ENCODE data around the gene KIF6.

Gene KIF6

GRCh38 chr6:39361657-39362486, 363.3 kb downstream of the KIF6 start:
- in situ Hi-C loops (cut with MboI; ENCODE audit: low sequenced_read_pairs), result loop anchor here (25.0 kb wide), 1 partner anchor 950 kb away; no protein-coding TSS in a partner anchor

- in situ Hi-C loops (cut with MboI; ENCODE audit: low sequenced_read_pairs), result loop anchor here (25.0 kb wide), 1 partner anchor 952 kb away; no protein-coding TSS in a partner anchor
Observed at GRCh38 chr6:39360378-39360777, 364.8 kb downstream of the KIF6 start.

GRCh38 chr6:39357998-39358686, 367.1 kb downstream of the KIF6 start:
- in situ Hi-C loops (cut with MboI; ENCODE audit: low sequenced_read_pairs), result loop anchor here (25.0 kb wide), 1 partner anchor 954 kb away; no protein-coding TSS in a partner anchor

DNA sequence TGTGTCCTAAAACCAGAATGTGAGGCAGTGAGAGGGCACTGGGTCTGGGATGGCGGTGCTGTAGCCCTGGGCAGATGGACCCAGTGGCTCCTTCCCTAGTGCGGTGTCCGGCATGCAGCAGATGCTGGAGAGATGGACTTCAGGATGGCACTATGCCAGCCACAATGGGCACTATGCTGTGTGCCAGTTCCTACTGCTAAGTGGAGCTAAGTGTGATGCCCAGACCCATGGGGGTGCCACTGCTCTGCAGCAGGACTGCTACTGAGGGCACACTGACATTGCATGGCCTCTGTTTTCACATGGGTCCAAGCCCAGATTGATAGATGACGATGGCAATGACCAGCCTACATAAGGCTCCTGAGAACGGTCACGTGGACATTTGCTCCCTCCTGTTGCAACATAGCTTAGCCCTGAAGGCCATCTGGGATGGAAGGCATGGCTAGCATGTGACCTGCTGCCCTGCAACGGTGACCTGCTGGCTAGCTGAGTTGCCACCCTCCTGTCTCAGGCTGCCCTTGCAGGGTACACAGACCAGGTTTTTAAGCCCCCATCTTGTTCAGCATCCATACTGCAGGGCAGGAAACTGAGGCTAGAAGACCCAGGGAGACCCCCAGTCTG, 371.4 kb downstream of the KIF6 start:
- in situ Hi-C loops (cut with MboI; ENCODE audit: low sequenced_read_pairs), result loop anchor here (25.0 kb wide), 1 partner anchor 958 kb away; no protein-coding TSS in a partner anchor

GRCh38 chr6:39350723-39351505, 374.3 kb downstream of the KIF6 start:
- in situ Hi-C loops (cut with MboI; ENCODE audit: low sequenced_read_pairs), result loop anchor here (25.0 kb wide), 1 partner anchor 961 kb away; no protein-coding TSS in a partner anchor

DNA sequence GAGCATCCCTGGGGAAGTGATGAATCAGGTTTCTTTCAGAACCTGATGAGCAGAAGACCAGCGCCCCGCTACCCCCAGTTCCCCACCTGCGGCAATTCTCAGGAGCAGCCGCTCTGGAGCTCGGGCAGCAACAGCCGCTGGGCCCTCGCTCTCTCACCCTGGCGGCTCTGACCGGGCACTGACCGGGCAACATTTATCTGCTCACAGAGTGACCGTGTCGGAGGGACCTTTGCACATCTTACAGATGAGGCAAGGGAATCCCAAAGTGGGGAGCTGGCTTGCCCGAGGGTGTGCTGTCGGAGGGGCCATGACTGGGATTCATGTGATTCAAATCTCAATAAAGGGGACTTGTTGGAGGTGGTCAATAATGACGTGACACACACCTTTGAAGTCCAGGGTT, 376.5 kb downstream of the KIF6 start:
- in situ Hi-C loops (cut with MboI; ENCODE audit: low sequenced_read_pairs), result no loop called here

DNA sequence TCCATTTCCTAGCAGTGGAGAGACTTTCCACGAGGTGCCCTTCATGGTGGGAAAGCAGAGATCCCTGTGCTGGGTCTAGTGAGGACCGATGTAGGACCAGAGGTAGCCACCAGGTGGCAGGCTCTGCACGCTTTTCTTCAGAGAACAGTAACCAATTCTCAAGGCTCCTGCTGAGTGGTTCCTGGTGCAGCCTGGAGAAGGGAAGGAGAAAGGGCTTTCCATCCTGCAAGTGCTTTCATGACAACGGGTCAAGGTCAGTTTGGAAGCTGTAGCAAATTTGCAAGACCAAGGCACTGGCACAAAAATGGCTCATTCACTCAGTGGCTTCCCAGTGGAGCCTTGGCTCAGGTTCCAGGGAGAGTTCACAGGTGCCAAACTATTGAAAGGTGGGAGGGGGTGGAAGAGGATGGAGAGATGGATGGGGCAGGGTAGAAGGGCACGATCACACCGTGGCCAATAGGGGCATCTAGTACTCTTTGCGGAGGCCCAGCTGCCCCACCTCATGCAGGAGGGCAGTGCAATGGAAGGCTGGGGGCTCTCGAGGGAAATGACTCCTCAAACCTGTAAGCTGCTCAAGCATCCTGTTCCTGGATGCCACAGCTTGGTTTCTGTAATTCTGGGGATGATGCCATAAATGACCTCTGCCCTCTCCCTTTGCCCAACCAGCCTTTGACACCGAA, 377.2 kb downstream of the KIF6 start:
- in situ Hi-C loops (cut with MboI; ENCODE audit: low sequenced_read_pairs), result no loop called here

DNA sequence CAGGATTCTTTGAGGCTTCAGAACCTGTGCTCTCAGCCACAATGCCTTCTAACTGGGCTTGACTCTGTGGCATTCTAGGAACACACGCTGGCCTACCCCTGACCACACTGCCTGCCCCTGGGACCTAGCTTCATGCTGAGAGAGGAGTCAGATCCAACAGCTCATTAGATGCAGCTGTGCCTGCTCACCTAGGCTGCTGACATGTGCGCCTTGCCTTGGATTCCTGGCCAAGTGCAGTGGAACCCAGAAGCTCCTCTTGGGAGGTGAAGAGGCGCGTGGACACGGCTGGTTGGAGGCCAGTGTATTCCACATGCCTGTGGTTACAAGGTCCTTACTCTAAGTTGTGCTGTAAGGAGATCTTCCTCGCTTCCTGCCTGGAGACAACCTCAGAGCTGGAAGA, 378.0 kb downstream of the KIF6 start:
- in situ Hi-C loops (cut with MboI; ENCODE audit: low sequenced_read_pairs), result no loop called here

- in situ Hi-C loops (cut with MboI; ENCODE audit: low sequenced_read_pairs), result no loop called here
Observed at GRCh38 chr6:39344821-39345280, 380.4 kb downstream of the KIF6 start.

- in situ Hi-C loops (cut with MboI; ENCODE audit: low sequenced_read_pairs), result no loop called here
Observed at GRCh38 chr6:39343396-39343870, 381.8 kb downstream of the KIF6 start.

DNA sequence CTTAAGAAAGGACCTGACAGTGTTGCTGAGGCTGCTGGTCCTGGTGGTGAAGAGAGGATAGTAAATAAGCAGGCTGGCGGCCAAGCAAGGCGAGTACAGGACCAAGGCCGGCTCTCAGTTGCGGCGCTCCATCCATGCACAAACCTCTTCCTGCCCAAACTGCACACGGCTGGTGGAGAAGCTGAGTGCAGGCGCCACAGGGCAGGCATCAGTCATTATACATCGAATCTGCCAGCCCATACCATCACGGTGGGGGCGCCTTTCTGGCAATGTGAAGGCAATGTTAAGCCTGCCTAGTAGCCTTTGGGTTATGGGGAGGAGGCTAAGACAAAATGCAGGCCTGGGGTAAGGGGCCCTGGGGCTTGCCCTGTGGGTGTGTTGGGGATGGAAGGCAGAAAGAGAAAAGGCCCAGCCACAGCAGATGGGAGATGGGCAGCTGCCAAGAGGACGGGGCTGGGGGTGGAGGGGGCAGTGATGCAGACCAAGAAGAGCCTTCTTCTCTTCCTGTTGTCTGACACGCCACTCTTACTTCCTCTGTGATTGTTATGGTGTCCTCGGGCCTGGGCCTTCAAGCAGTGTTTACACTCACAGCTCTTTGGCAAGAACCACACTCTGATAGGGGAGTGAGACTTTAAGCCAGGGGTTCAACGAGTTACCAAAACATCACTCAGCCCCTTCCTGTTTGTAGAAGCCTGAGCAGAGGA, 382.4 kb downstream of the KIF6 start:
- in situ Hi-C loops (cut with MboI; ENCODE audit: low sequenced_read_pairs), result no loop called here

- in situ Hi-C loops (cut with MboI; ENCODE audit: low sequenced_read_pairs), result no loop called here
Observed at GRCh38 chr6:39341937-39342336, 383.3 kb downstream of the KIF6 start.

GRCh38 chr6:39341352-39341751, 383.9 kb downstream of the KIF6 start:
- in situ Hi-C loops (cut with MboI; ENCODE audit: low sequenced_read_pairs), result no loop called here

DNA sequence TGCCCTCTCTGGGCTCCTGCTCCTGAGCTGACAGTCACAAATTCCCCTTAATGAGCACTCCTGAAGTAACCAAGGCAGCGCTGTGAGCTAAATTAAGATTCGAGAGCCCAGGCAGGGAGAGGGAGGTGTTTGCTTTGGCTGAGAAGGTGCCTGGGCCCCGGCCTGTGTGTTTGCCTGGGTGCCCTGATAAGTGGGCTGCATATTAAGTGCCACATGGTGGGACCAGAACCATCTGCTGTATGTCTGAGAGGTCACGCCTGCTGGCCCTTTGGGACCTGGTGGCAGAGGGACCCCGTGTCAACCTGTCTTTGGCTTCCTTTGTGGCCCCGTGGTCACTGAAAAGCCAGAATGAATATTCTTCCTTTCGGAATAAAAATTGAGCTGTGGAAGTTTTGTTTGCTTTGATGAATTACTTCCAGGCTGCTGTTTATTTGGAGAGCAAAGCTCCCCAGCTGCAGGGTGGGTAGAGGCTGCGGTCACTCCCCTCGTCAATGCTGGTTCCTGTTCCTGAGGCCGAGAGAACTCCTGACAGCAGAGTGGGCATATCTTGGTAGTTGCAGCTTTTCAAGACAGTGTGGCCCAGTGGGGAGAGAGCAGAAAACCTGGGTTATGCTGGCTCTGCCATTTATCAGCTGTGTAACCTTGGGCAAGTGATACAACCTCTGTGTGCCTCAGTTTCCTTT, 385.2 kb downstream of the KIF6 start:
- in situ Hi-C loops (cut with MboI; ENCODE audit: low sequenced_read_pairs), result no loop called here

- in situ Hi-C loops (cut with MboI; ENCODE audit: low sequenced_read_pairs), result no loop called here
Observed at GRCh38 chr6:39339096-39339867, 385.9 kb downstream of the KIF6 start.

DNA sequence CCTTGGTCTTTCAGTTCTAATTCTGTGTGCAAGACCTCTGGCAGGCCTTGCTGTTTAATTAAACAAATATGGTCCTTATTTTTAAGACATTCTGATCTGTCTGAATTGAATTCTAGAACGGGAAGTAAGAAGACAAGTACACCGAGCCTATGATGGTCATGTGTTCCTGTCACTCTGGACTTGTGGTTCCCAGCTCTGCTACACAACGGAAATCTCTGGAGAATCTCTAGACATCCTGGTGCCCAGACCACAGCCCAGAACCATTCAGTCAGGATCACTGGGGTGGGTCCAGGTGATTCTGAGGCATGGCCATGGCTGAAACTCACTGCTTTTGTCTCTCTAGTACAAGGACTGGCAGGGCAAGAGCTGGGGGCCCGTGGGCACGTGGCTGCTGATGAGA, 386.8 kb downstream of the KIF6 start:
- in situ Hi-C loops (cut with MboI; ENCODE audit: low sequenced_read_pairs), result no loop called here

DNA sequence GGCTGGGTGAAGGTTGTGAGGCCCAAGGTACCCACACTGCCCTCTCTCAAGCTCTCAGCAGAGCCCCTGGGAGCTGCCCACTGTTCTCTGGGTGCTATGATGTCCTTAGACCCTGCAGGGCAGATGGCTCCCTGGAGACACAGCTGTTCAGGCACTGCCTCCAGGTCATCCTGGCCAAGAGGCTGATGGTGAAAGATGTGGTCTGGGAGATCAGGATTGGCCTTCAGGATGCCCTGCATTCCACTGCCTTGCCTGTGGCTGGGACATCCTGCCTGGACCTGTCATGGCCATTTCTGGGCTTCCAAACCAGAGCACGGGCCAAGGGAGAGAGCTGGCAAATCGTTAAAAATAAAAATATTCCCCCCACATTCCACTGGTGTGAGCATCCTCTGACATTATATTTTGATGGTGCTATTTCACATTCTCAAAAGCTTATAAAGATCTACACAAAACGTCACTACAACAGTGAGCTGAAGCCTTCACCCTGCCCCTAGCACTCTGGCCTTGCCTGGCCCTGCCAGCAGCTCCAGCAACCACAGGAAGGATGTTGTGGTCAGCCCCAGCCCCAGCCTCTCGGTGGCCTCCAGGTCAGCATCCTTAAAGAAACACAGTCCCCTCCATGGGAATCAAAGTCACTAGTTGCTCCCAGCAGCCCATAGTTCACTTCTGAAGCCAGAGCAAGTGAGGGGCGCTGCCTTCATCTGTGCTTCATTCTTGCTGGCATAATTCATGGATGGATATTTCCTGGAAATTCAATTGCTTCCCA, 389.2 kb downstream of the KIF6 start:
- in situ Hi-C loops (cut with MboI; ENCODE audit: low sequenced_read_pairs), result no loop called here

Measured in HL-60/S4 treated with phorbol 12-myristate 13-acetate at 8.2 ng/mL for 4 days and 3 days (cell line).